ENCODE data around the gene HEMGN.

DNA sequence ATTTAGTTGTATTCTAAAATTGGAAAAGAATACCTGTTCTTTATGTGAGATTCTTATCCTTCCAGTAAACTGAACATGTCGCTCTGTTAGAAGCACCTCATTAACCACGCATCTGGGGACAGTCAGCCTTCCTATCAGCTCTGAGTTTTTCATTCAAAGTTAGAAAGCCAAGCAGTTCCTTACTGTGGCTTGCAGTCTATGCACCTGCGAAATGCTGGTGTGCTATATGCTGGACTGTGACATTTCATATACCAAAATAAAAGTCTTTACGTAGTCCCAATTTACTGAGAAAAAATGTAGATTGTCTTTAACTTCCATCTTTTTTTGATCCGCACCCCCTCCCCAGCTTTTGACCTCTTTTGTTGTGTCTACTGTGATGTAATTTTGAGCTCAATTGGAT lies 49.5 kb upstream of the HEMGN start:
- TF ChIP-seq, protein P1, sequence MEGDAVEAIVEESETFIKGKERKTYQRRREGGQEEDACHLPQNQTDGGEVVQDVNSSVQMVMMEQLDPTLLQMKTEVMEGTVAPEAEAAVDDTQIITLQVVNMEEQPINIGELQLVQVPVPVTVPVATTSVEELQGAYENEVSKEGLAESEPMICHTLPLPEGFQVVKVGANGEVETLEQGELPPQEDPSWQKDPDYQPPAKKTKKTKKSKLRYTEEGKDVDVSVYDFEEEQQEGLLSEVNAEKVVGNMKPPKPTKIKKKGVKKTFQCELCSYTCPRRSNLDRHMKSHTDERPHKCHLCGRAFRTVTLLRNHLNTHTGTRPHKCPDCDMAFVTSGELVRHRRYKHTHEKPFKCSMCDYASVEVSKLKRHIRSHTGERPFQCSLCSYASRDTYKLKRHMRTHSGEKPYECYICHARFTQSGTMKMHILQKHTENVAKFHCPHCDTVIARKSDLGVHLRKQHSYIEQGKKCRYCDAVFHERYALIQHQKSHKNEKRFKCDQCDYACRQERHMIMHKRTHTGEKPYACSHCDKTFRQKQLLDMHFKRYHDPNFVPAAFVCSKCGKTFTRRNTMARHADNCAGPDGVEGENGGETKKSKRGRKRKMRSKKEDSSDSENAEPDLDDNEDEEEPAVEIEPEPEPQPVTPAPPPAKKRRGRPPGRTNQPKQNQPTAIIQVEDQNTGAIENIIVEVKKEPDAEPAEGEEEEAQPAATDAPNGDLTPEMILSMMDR (IDR thresholded peaks at IDR 0.05) = no peak
- TF ChIP-seq POLR2A (IDR thresholded peaks at IDR 0.05) (no peak), POLR2AphosphoS5 (IDR thresholded peaks at IDR 0.05) (no peak)
